Lower lobe of right lung (tissue), 2 donors: Measurements from ENCODE around the gene ZC3HAV1L. TPM values are rescaled to one million over a fixed set of nuclear protein-coding genes. Genes with fewer than 3 reads are reported as not detected.

Source experiments
- ATAC-seq, 2 donors: fragments of 200-7000 bp; cut with Tn5 transposase; one replicate each; pipeline ENCODE4 v1.9.1; 2020 to 2022; ENCODE audit warnings: mild to moderate bottlenecking in 2 of 2, moderate library complexity in 2 of 2
- DNase-seq: peaks from one replicate; pipeline ENCODE4 v3.0.0-alpha.2; 2020
- H3K27ac ChIP-seq: fragments of 200-600 bp; one replicate; pipeline ENCODE4 v1.8.0; 2022
- H3K27me3 ChIP-seq: fragments of 200-600 bp; one replicate; pipeline ENCODE4 v1.8.0; 2022; ENCODE audit warnings: low read depth
- H3K36me3 ChIP-seq: fragments of 200-600 bp; one replicate; pipeline ENCODE4 v1.8.0; 2022; ENCODE audit warnings: mild to moderate bottlenecking
- H3K4me1 ChIP-seq: fragments of 200-600 bp; one replicate; pipeline ENCODE4 v1.8.0; 2022
- H3K4me3 ChIP-seq: fragments of 200-600 bp; one replicate; pipeline ENCODE4 v1.8.0; 2022; ENCODE audit warnings: mild to moderate bottlenecking
- H3K9me3 ChIP-seq: fragments of 200-600 bp; one replicate; pipeline ENCODE4 v1.8.0; 2022
- intact Hi-C: fragments of 100-400 bp; cut with DNase I; formaldehyde crosslinking; loops from one replicate; pipeline ENCODE4 v1.11.0; 2022
- total RNA-seq: library from RNA; stranded (reverse); fragmentation: NEBNext Ultra II Directional; extraction: Animal tissue kit (Norgen Biotek cat#: 25700); gene quantifications from one replicate; pipeline ENCODE4 v1.2.1, GENCODE V29; 2021
- TF ChIP-seq, protein P1 (sequence below): fragments of 200-600 bp; IDR thresholded peaks from one replicate; pipeline ENCODE4 v1.8.0; 2022; ENCODE audit warnings: antibody characterized with exemption, mild to moderate bottlenecking
- donor health status: DM: no; HTN: yes; CAD: no; lungs with severe emphysema.

Gene ZC3HAV1L
- total RNA-seq, 1 donor from 2014 or later = 7.1 TPM

- H3K9me3 ChIP-seq = no peaks in the 10 kb centered on the region
- H3K27me3 ChIP-seq = no peaks in the 10 kb centered on the region
- DNase-seq (no peak), ATAC-seq (no peak)
- no peak overlapping the region for H3K27ac ChIP-seq
- H3K4me1 ChIP-seq = no peaks in the 10 kb centered on the region
- H3K36me3 ChIP-seq = peaks cover 98% of the 10 kb centered on the region
- intact Hi-C loops = no loop called here
- TF ChIP-seq, protein P1, sequence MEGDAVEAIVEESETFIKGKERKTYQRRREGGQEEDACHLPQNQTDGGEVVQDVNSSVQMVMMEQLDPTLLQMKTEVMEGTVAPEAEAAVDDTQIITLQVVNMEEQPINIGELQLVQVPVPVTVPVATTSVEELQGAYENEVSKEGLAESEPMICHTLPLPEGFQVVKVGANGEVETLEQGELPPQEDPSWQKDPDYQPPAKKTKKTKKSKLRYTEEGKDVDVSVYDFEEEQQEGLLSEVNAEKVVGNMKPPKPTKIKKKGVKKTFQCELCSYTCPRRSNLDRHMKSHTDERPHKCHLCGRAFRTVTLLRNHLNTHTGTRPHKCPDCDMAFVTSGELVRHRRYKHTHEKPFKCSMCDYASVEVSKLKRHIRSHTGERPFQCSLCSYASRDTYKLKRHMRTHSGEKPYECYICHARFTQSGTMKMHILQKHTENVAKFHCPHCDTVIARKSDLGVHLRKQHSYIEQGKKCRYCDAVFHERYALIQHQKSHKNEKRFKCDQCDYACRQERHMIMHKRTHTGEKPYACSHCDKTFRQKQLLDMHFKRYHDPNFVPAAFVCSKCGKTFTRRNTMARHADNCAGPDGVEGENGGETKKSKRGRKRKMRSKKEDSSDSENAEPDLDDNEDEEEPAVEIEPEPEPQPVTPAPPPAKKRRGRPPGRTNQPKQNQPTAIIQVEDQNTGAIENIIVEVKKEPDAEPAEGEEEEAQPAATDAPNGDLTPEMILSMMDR = no peak
- H3K4me3 ChIP-seq = no peak overlapping the region
Measured at GRCh38 chr7:139051655-139052054, 15.8 kb upstream of the ZC3HAV1L start.

DNA sequence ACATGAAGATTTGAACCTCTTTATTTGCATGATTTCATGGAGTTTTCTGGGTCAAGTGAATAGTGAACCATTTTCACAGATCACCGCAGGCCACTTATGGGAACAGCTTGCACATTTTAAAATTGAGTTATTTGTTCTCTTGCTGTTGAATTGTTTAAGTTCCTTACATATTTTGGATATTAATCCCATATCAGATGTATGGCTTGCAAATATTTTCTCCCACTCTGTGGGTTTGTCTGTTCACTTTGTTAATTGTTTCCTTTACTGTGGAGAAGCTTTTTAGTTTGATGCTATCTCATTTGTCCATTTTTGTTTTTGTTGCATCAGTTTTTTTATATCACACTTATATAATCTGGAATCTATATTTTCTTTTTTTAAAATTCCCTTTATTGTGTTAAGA is 14.1 kb upstream of the ZC3HAV1L start:
- TF ChIP-seq, protein P1 = no peak
- Histone ChIP-seq H3K9me3 (no peaks in the 10 kb centered on the region), H3K36me3 (peaks cover 98% of the 10 kb centered on the region), H3K27ac (no peak overlapping the region), H3K27me3 (no peaks in the 10 kb centered on the region), H3K4me3 (no peak overlapping the region), H3K4me1 (peaks cover 1% of the 10 kb centered on the region)
- intact Hi-C loops = no loop called here
- DNase-seq = no peak
- ATAC-seq = no peak

DNA sequence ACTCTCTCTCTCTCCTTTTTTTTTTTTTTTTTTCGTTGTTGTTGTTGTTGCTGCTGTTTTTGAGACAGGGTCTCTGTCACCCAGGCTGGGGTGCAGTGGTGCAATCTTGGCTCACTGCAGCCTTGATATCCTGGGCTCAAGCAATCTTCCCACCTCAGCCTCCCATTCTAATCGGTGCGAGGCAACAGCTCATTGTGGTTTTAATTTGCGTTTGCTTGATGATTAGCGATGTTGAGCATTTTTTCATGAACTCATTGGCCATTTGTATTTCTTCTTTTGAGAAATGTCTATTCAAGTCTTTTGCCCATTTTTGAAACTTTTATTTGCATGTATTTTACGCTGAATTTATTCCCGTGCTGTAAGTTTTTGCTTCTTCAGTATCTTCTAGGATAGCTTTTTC is 13.3 kb upstream of the ZC3HAV1L start:
- peaks cover 98% of the 10 kb centered on the region for H3K36me3 ChIP-seq
- DNase-seq (no peak), ATAC-seq (no peak)
- no peak overlapping the region for H3K27ac ChIP-seq
- H3K27me3 ChIP-seq = no peaks in the 10 kb centered on the region
- TF ChIP-seq, protein P1 = no peak
- peaks cover 8% of the 10 kb centered on the region for H3K4me1 ChIP-seq
- no peaks in the 10 kb centered on the region for H3K9me3 ChIP-seq
- intact Hi-C loops = no loop called here
- H3K4me3 ChIP-seq = no peak overlapping the region

GRCh38 chr7:139047970-139048369 is 12.1 kb upstream of the ZC3HAV1L start:
- intact Hi-C loops = no loop called here
- no peaks in the 10 kb centered on the region for H3K27me3 ChIP-seq
- H3K36me3 ChIP-seq = peaks cover 86% of the 10 kb centered on the region
- no peak overlapping the region for H3K4me3 ChIP-seq
- peaks cover 13% of the 10 kb centered on the region for H3K4me1 ChIP-seq
- TF ChIP-seq, protein P1 = no peak
- no peaks in the 10 kb centered on the region for H3K9me3 ChIP-seq
- ATAC-seq (no peak), DNase-seq (no peak)
- H3K27ac ChIP-seq = no peak overlapping the region

DNA sequence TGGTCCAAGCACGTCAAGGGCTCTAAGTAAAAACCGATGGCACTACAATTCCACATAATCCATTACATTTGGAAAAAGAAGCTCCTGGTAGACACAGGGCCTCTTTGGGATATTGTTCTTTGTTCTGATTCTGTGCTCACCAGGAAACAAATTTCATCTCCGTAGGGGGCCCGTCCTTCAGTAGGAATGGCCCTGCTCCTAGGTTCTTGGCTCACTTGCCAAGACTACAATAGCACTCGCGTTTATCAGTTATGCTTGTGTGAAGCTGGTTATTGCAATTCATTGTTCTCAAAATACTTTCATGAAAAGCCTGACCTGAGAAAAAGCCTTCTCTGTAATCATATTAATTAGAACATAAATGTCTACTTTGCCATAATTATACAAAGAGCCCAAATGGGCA is 10.3 kb upstream of the ZC3HAV1L start:
- Histone ChIP-seq H3K9me3 (no peaks in the 10 kb centered on the region), H3K4me1 (peaks cover 13% of the 10 kb centered on the region), H3K36me3 (peaks cover 68% of the 10 kb centered on the region), H3K27ac (no peak overlapping the region), H3K27me3 (no peaks in the 10 kb centered on the region), H3K4me3 (no peak overlapping the region)
- intact Hi-C loops = no loop called here
- DNase-seq (no peak), ATAC-seq (no peak)
- TF ChIP-seq, protein P1 = no peak
